Skin of body (tissue), 2 donors: ENCODE data around the gene CD79A. TPM values are rescaled to one million over a fixed set of nuclear protein-coding genes. Genes with fewer than 3 reads are reported as not detected.

Experiments used
- small RNA-seq: library from RNA; depleted of rRNA; stranded (forward); fragments of <200 nt; gene quantifications from one replicate; pipeline ENCODE3, GENCODE V24; 2014; ENCODE audit warnings: low replicate concordance
- total RNA-seq: library from RNA; depleted of rRNA; stranded (reverse); fragments of >200 nt; gene quantifications from one replicate; pipeline ENCODE4 v1.2.3, GENCODE V29; 2014

The CD79A gene
- total RNA-seq, 1 donor from 2014 or later, result 0.79 TPM

Small RNA genes within 50 kb of the gene (small RNA-seq; reads per million reads assigned to genes)
- not detected for gene MIR6797

Other genes with a start within 250 kb of the CD79A start
- 0.30 TPM for gene CEACAM7, start 189.0 kb upstream of the CD79A start, total RNA-seq
- 2.4 TPM for gene CEACAM5, start 168.7 kb upstream of the CD79A start, total RNA-seq
- gene CEACAM6, start 121.7 kb upstream of the CD79A start, total RNA-seq, result 5.0 TPM
- gene CEACAM3, start 80.7 kb upstream of the CD79A start, total RNA-seq, result 1.5 TPM
- not detected for gene LYPD4, start 32.6 kb upstream of the CD79A start, total RNA-seq
- not detected for gene DMRTC2, start 32.2 kb upstream of the CD79A start, total RNA-seq
- gene RPS19, start 17.0 kb upstream of the CD79A start, total RNA-seq, result 470 TPM
- gene ARHGEF1, start 5.9 kb downstream of the CD79A start, total RNA-seq, result 34.3 TPM
- gene ERFL, start 51.2 kb downstream of the CD79A start, total RNA-seq, result 0.10 TPM
- 68.0 TPM for gene RABAC1, start 82.0 kb downstream of the CD79A start, total RNA-seq
- not detected for gene ATP1A3, start 117.0 kb downstream of the CD79A start, total RNA-seq
- 1.8 TPM for gene GRIK5, start 192.9 kb downstream of the CD79A start, total RNA-seq
- gene ZNF574, start 198.9 kb downstream of the CD79A start, total RNA-seq, result 8.7 TPM